Activated CD4-positive, alpha-beta T cell treated with anti-CD3 and anti-CD28 coated beads, Interleukin-2, Interleukin-4, amounts not matched to agents 100 ng/mL and 50 ng/mL, durations not matched to agents 16 hours and 8 hours (primary cell): ENCODE results near the gene NR2F1-AS1.

Experiments used
- DNase-seq: peaks from one replicate; pipeline ENCODE4 v3.0.0-alpha.2; 2020; ENCODE audit warnings: low spot score

The NR2F1-AS1 gene

GRCh38 chr5:93384026-93384425 is 197.0 kb downstream of the NR2F1-AS1 start:
- no peak for DNase-seq

- DNase-seq: no peak
These were observed 198.7 kb downstream of the NR2F1-AS1 start for GRCh38 chr5:93382188-93382825.

- no peak for DNase-seq
These were observed 200.0 kb downstream of the NR2F1-AS1 start for GRCh38 chr5:93381057-93381456.

GRCh38 chr5:93378073-93378472 is 202.9 kb downstream of the NR2F1-AS1 start:
- no peak for DNase-seq

GRCh38 chr5:93371893-93372292 is 209.1 kb downstream of the NR2F1-AS1 start:
- no peak for DNase-seq

- no peak for DNase-seq
These were observed 216.6 kb downstream of the NR2F1-AS1 start for GRCh38 chr5:93364378-93364777.

GRCh38 chr5:93360436-93361088 is 220.5 kb downstream of the NR2F1-AS1 start:
- no peak for DNase-seq

- no peak for DNase-seq
These were observed 221.1 kb downstream of the NR2F1-AS1 start for GRCh38 chr5:93359960-93360305.
